Lung (tissue), 12 donors: Measurements from ENCODE around the gene DLG2. TPM values are rescaled to one million over a fixed set of nuclear protein-coding genes. Genes with fewer than 3 reads are reported as not detected.

Experiments
- ATAC-seq: fragments of 200-7000 bp; cut with Tn5 transposase; one replicate; pipeline ENCODE4 v1.9.1; 2020; ENCODE audit warnings: moderate number of reproducible peaks; ENCODE audit not compliant: insufficient read depth, low FRiP score
- DNase-seq, 3 donors: peaks; one replicate each; pipeline ENCODE4 v3.0.0-alpha.2; 2013 to 2017
- H3K27ac ChIP-seq, 2 donors: one replicate each; pipeline ENCODE4 v1.5.1; 2013; ENCODE audit warnings: mild to moderate bottlenecking in 2 of 2, moderate library complexity in 2 of 2, control low read depth in 1 of 2, inconsistent platforms in 1 of 2, low read depth in 1 of 2, low read length in 1 of 2
- H3K27me3 ChIP-seq, 3 donors: one replicate each; pipeline ENCODE4 v1.5.1; 2013; ENCODE audit warnings: low read length in 2 of 3; ENCODE audit not compliant: control insufficient read depth in 3 of 3, insufficient read depth in 3 of 3
- H3K36me3 ChIP-seq, 4 donors: one replicate each; pipeline ENCODE4 v1.5.1; 2013; ENCODE audit warnings: low read length in 4 of 4, mild to moderate bottlenecking in 1 of 4, moderate library complexity in 1 of 4; ENCODE audit not compliant: control insufficient read depth in 4 of 4, insufficient read depth in 4 of 4
- H3K4me1 ChIP-seq, 5 donors: one replicate each; pipeline ENCODE4 v1.5.1; 2013; ENCODE audit warnings: low read length in 5 of 5, mild to moderate bottlenecking in 2 of 5, moderate library complexity in 1 of 5; ENCODE audit not compliant: control insufficient read depth in 5 of 5, insufficient read depth in 5 of 5
- H3K4me3 ChIP-seq: one replicate; pipeline ENCODE4 v1.5.1; 2013; ENCODE audit warnings: mild to moderate bottlenecking, control low read depth, moderate library complexity
- H3K9ac ChIP-seq, 2 donors: one replicate each; pipeline ENCODE4 v1.5.1; 2013; ENCODE audit warnings: low read length in 2 of 2, control low read depth in 1 of 2; ENCODE audit not compliant: insufficient read depth in 1 of 2
- H3K9me3 ChIP-seq, 4 donors: one replicate each; pipeline ENCODE4 v1.5.1; 2013; ENCODE audit warnings: low read length in 3 of 4, mild to moderate bottlenecking in 1 of 4, moderate library complexity in 1 of 4; ENCODE audit not compliant: control insufficient read depth in 4 of 4, insufficient read depth in 3 of 4
- WGBS, 2 donors: extraction: QIAGEN DNeasy Blood & Tissue Kit; methylation state at CpG; one replicate each; pipeline ENCODE4 v1.1.7; 2013; 5-methylcytosine and 5-hydroxymethylcytosine counted together
- polyA plus RNA-seq, 2 donors: library from polyadenylated mRNA; stranded (reverse); fragments of 200-250 nt; gene quantifications; one replicate each; pipeline ENCODE4 v1.2.1, GENCODE V29; 2013
- total RNA-seq, 2 donors: library from RNA; depleted of rRNA in 1 of 2; stranded (reverse); fragments of >200 nt in 1 of 2; gene quantifications; one replicate each; pipeline ENCODE4 v1.2.1, GENCODE V29; 2014 to 2021
- TF ChIP-seq, protein P1 (sequence below): IDR thresholded peaks from 2 replicates; pipeline ENCODE4 v1.5.1; 2012; ENCODE audit warnings: mild to moderate bottlenecking; ENCODE audit errors: control extremely low read depth, extremely low read depth
- donor health status: control.
- donor health status: control.
- donor health status: Bipolar disorder and iron deficiency.
- donor health status: healthy.
- donor health status: DM: yes; HTN: yes; CAD: no.

The DLG2 gene
- total and polyA plus RNA-seq, 4 donors: 0.32 to 24.1 (median 5.4) TPM

DNA sequence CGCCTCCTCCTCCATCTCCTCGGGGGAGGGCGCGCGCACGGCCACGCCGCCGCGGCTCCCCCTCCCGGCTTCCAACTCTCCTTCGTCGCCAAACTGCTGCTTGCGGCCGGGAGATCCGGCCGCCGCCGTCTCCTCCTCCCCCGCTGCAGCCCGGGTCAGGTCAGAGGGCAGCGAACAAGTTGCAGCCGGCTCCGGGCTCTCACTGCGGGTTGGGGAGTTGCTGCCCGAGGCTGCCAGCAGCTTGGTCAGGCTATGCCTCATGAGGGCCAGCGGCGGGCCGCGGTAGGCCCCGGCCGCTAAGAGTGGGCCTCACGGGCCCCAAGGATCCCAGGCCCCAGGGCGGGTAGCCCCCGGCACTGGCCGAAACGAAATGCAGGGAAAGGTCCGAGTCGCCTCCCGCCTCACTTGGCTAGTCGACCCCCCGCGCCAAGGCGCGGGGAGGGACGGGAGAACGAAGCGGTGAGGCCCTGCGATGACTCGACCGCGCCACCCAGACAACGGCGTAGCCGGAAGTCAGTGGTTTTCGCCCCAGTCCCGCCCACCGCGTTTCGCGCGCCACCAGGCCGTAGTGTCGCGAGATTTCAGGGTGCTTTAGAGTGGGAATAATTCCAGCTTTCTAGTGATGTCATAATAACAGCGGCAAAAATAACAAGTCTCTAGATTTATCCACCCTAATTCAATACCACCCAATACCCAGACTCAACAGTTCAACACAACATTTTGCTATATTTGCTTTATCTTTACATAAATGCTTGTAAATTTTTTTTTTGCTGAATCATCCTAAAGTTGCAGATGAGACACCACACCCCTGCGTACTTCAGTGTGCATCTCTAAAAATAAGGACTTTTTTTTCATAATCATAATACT, 37.7 kb upstream of the DLG2 start, which contains the start of gene CREBZF:
TSS of gene CREBZF (minus strand) at position 515 of the 867 bp plus-strand sequence. CDS start at position 261, 254 bp downstream.
- DNase-seq (peak; percentile 96 to 98 (median 97)), ATAC-seq (peak; percentile 97)
- TF ChIP-seq, protein P1, sequence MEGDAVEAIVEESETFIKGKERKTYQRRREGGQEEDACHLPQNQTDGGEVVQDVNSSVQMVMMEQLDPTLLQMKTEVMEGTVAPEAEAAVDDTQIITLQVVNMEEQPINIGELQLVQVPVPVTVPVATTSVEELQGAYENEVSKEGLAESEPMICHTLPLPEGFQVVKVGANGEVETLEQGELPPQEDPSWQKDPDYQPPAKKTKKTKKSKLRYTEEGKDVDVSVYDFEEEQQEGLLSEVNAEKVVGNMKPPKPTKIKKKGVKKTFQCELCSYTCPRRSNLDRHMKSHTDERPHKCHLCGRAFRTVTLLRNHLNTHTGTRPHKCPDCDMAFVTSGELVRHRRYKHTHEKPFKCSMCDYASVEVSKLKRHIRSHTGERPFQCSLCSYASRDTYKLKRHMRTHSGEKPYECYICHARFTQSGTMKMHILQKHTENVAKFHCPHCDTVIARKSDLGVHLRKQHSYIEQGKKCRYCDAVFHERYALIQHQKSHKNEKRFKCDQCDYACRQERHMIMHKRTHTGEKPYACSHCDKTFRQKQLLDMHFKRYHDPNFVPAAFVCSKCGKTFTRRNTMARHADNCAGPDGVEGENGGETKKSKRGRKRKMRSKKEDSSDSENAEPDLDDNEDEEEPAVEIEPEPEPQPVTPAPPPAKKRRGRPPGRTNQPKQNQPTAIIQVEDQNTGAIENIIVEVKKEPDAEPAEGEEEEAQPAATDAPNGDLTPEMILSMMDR: no peak
- Histone ChIP-seq H3K9ac (peak within 1 kb of the TSS; percentile 98 to 99), H3K27ac (peak within 1 kb of the TSS; percentile 99 to 100), H3K36me3 (peaks cover 0 to 17% (median 7%) of the 10 kb centered on the region in 4 donors), H3K9me3 (no peaks in the 10 kb centered on the region), H3K4me3 (peak within 1 kb of the TSS; percentile 92), H3K27me3 (no peaks in the 10 kb centered on the region), H3K4me1 (peaks cover 0 to 26% (median 3%) of the 10 kb centered on the region in 5 donors)
- WGBS, 2 donors: 0% methylated on average over 64 to 67 of the region's 67 CpGs

DNA sequence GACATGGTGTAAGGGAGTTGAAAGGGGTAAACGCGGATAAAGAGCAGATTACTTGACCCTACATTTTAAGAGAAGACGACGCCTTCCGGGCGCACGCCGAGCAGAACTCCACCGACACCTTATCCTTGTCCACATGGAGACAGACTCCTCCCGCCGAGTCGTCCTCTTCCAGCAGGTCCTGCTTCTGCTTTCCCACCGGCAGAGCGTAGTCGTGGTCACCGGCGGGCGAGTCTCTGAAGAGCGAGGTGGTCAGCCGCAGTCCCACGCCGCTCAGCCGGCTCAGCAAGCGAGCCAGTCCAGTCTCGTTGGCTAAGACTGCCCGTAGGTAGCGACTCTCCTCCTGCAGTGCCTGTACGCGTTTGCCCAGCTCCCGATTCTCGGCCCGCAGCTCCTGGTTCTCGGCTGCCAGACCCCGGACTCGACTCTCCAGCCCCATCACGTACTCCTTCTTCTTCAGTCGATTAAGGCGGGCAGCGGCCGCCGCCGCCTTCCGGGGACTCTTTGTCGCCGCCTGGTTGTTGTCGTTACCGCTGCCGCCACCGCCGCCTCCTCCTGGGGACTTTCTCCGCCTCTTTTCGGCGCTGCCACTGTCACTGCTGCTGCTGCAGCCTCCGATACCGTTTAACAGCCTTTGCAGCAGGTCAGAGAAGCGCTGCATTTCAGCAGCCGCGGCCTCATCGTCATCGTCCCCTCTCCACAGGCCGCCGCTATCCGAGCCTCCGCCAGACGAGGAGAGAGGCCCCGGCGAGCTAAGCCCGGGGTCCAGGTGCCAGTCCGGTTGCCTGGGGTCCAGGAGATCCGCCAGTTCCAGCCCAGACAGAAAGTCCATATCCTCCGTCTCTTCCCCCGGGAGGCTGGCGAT, 36.8 kb upstream of the DLG2 start:
- peak; percentile 87 to 89 (median 87) for DNase-seq
- TF ChIP-seq, protein P1: peak; percentile 9
- H3K36me3 ChIP-seq: peaks cover 0 to 21% (median 7%) of the 10 kb centered on the region in 4 donors
- peak overlapping the region; percentile 98 to 99 for H3K9ac ChIP-seq
- H3K9me3 ChIP-seq: no peaks in the 10 kb centered on the region
- H3K27me3 ChIP-seq: no peaks in the 10 kb centered on the region
- peak; percentile 73 for ATAC-seq
- H3K4me3 ChIP-seq: peak overlapping the region; percentile 92
- peaks cover 0 to 31% (median 3%) of the 10 kb centered on the region in 5 donors for H3K4me1 ChIP-seq
- 0% methylated on average over 73 of the region's 73 CpGs for WGBS, 2 donors
- peak overlapping the region; percentile 99 to 100 for H3K27ac ChIP-seq

DNA sequence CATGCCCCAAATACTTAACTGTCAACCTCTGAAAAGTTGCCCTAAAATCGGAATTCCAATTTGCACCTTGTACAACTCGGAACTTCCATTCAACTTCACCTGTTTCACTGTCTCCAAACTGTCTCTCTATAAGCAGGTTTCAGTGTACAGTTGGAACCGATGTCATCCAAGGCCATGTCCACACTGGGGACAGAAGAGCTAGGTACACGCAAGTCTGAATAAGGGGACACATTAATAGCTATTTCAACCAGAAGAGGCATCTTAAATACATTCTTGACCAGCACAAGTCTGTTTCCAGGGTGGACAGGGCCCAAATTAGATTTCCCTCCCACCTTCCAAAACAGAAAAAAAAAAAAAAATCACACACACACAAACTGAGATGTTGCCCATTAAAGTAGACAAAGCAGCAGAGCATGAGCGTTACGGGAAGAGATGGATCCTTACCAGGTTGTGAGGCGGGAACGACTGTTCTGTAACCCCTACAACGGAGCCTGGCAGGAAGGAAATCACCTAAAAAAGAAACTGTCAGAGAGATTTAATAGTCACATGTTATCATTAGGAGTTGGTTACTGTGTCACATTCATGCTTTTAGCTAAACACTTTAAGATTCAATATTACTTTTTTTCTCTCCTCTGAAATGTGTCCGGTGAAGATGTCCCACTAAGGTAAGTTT, 36.1 kb upstream of the DLG2 start:
- H3K36me3 ChIP-seq: peaks cover 0 to 21% (median 7%) of the 10 kb centered on the region in 4 donors
- H3K4me1 ChIP-seq: peaks cover 0 to 31% (median 3%) of the 10 kb centered on the region in 5 donors
- no peaks in the 10 kb centered on the region for H3K27me3 ChIP-seq
- H3K27ac ChIP-seq: peak overlapping the region in 1 of 2 donors; percentile 100
- H3K4me3 ChIP-seq: peak overlapping the region; percentile 92
- TF ChIP-seq, protein P1: no peak
- 5 to 9% methylated on average over 10 of the region's 10 CpGs for WGBS, 2 donors
- H3K9ac ChIP-seq: peak overlapping the region; percentile 98 to 99
- ATAC-seq: no peak
- no peaks in the 10 kb centered on the region for H3K9me3 ChIP-seq
- peak in 1 of 3 donors; percentile 33 for DNase-seq
